ENCODE results near the gene BCL11A.

BCL11A gene

DNA sequence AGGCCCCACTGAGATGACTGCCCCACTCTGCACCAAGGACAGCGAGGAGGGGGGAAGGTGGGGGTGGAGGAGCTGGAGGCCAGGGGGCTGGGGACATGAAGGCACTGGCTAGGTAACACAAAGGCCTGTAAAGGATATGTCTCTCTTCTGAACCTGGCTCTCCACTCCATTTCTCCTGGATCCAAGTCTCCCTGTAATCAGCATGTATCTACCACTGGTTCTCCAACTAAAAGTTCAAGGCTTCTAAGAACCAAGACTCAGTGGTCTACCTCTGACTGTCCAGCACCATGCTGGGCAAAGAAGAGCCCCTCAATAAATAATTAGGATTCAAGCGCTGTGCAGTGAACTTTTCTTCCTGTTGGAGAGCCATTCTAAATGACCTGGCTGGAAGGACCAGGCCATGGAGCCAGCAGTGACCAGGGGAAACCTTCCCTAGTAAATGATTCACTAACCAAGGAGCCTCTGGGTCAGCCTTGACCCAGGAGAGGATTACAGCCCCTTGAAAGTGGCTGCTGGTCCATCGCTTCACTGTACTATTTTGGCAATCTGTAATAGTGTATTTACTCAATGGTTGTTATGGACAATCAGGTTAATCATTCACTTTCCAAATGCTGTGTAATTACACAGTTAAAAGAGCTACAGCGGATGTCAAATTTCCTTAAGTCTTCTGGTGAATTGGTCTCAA lies 73.2 kb downstream of the BCL11A start:
- no peak for DNase-seq

DNA sequence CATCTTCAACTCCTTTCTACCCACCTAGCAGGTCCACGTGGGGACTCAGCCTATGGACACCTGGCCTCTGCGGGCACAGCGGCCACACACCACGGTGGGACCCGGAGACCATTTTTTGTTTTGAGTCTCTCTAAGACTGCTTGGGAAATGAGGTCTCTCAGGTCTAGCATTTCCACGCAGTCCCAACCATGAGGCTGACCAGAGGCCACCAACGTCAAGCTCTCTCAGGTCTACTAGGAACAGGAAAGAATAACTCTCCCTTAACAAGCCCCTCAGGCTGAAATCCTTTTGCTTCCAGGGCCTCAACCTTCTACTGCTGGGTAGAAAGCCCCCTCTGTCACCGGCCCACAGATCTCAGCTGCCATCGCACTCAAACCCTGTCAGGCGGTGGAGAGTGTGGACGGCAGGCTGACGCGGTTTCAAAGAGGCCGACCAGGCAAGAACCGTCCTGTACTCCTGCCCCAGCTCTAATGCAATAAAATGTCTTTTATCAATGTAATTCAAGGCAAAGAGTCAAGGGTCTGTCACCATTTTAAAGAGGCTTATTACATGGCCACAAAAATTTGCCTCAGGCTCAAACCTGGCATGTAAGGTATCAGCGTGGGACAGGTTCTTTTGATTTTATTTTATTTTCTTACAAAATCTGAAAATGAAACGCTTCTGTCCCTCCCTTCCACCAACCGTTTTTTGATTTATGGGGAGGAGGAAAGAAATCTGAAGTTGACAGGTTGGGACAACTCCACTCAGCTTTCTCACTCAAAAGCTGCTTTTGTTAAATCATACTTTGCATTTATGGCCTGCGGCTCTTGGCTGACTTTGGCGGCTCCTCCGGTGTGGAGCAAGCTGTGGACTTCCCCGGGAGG lies 74.0 kb downstream of the BCL11A start:
- DNase-seq, result no peak

DNA sequence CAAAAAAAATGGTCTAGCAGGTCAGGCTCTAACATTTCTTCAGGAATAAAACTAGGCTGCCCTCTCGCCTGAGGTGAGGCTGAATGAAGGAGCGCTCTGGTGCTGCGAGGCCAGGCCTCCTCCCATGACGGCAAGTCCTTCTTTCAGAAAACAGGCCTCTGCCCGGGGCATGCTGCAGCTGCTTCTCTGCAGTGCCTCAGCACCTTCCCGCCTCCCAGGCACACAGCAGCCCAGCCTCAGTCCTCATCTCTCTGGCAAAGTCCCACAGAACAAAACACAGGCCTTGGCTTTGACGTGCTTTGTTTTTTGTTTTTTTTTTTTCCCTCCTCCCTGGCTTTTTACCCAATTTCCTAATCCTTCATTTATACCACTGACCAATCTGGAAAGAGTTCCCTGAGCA lies 74.8 kb downstream of the BCL11A start:
- DNase-seq, result no peak

DNA sequence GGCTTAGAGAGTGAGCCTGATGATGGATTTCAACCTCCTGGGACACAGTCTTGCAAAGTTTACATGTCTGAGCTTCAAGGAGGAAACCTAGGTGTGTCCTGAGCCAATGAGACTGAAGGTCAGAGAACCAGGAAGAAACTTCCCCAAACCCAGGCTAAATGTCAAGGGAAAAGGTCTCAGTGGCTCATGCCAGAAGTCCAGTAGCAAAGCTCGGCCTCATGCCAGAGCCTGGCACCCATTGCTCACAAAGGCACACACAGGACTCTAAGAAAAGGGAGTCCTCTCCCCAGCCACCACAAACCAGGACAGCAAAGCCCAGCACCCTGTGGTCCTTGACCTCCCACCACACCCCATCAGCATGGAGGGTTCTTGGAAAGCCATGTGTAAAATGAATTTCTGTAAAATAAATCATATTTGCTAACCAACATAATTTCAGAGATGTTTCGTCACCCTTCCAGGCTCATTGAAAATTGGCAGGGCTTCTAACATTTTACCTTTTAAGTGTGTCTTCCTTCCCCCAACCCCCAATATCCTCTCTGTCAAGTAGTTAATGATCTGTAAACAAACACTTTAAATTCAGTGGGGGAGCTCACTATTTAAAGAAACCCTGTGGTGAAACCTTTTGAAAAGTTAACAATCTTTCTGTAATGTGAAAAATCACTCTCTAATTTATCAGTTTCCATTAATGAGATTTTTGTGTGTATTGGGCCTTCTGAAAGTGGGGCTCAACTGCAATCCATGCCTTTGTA lies 77.1 kb downstream of the BCL11A start:
- no peak for DNase-seq

DNA sequence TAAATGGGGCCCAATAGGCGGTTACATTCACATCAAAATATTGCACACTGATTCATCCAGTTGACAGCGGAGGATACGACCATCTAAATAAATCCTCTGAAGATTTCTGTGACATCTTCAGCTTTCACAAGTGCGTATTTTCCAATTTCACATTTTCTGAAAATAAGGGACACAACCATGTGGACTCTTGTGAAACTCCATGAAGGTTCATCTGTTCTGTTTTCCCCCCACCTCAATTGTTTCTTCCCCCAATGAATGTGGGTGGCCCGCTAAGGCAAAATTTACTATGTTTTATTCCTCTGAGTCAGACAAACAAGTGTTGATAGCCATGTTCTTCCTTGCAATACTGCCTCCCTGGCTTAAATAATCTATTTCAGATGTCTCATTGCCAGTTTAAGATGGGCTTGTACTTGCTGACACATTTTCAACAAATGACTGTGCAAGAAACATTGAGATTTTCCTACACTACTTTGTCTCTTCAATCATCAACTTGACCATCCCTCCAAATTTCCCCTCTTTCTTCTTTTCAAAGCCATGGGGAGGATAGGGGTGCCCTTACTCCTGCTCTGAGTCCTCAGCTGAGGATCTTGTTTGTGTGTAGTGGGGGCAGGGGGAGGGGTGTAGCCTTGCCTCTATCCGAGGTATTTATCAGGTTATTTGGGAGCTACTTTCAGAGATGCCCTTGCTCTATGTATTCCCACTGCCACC lies 78.2 kb downstream of the BCL11A start:
- no peak for DNase-seq

DNA sequence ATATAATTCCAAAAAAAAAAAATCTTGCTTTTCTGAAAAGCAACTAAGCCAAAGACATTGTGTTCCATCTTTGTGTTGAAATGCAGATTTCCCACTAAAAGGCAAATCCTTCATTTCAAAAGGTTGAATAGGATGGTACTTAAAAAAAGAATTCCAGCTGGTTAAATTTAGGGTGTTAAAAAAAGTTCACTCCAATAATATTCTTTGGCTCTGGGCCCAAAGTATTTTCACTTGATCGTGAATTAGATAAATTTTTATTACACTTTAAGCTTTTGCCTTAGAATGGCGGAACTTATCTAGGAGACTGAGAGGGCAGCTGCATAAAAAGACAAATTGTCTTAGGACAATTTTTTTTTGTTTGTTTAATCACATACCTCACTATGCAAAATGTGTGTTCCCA lies 79.2 kb downstream of the BCL11A start:
- no peak for DNase-seq

DNA sequence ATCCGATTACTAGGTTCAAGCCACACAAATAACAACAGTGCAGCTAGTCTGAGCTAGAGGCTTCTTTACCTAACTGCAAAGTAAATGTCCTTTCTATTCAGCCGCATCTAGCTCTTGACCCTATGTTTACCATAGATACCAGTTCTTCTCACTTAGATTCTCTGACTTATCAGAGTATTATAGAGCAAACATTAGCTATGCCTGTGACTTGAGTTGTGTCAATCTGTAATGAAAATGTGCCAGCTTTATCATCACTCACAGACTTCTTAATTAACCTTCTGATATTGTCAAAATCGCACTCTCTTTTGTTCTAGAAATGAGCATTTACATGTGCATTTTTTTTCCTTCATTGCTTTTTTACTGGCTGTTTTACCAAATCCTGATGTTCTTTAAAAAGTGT lies 79.9 kb downstream of the BCL11A start:
- DNase-seq, result no peak

DNA sequence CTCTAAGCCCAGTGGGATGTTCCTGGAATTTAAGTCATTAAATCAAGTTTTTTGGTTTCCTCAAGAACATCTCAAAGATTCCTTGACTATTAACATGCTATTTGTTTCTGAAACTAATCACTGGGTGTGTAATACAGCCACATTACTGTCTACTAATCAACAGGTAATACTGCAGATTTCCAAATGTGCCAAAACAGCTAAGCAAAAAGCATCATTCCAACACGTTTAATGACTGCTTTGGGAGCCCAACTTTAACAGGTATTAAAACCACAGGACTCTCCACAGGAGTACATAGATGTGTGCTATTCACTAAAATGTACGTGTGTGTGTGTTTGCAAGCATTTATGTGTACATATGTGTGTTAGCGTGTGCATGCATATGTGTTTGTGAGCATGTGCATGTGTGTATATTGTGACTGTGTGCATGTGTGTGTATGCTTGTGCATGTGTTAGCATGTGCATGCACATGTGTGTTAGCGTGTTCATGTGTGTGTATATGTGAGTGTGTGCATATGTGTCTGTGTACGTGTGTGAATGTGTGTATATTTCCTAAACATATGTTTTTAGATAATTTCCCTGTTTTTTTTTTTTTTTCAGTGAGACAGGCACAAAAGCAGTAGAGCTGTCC lies 80.7 kb downstream of the BCL11A start:
- no peak for DNase-seq

DNA sequence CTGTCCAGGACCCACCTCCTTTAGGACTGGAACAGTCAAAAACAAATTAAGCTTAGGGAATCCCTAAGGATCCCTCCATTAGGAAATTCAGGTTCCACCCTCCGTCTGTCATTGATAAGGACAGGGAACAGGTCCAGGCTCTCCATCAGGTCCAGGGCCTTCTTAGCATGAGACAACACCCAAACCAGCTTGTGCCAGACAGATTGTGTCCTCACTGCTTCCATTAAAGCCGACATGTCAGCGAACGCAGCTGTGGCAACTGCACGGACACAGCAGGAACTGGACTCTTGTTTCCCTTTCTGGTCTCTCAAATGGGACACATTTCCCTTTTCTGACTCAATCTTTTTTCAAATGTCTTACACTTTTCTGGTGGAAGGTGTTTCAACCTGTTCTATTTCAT lies 81.4 kb downstream of the BCL11A start:
- DNase-seq, result no peak

DNA sequence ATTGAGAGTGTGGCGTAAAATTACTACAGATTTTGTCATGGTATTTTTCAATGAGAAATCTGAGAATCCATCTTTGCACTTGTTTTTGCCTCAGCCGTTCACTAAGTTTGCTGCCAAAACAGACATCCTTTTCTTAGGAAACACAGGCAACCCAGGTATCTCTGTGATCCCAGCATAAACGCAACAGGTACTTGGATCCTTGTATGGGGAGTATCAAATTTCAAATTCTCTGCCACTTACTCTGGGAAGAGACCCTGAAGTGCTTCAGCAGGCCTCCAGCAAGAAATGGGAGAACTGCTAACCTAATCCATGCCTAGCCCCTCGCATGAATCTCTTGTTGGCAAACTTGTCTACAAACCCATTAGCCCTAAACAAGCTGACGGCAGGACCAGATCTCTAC lies 83.1 kb downstream of the BCL11A start:
- DNase-seq, result no peak

DNA sequence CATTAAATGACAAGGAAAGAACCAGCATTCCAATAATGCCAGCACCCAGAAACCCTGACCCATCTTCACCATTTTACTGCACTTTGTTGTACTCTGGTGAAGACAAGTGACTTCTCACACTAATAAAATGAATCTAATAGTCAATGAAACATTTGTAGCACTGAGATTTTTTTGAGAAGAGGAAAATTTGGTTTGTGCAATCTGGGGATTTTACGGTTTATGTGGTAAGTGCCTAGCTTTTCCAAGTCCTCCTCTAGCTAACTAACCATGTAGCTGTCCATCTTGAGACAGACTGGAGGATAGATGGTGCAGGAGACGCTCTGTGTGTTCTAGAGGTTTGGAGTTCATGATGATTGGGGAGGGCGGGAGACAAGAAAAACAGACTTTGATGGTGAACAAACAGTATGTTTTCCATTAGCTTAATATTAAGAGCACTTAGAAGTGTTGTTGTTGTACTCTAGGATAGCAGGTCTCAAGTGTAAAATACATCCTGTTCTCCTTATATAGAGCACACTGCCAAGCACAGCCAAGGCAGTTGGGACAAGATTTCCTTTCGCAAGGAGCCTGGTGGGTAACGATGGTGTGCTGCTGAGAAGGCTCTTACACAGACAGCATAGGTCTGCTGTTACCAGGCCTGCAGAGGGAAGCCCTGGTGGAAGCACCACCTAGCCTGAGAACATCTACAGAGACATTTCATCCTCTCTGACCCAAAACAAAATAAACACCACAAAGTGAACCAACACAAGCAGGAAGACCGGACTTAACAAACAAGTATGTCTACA lies 83.7 kb downstream of the BCL11A start:
- no peak for DNase-seq

DNA sequence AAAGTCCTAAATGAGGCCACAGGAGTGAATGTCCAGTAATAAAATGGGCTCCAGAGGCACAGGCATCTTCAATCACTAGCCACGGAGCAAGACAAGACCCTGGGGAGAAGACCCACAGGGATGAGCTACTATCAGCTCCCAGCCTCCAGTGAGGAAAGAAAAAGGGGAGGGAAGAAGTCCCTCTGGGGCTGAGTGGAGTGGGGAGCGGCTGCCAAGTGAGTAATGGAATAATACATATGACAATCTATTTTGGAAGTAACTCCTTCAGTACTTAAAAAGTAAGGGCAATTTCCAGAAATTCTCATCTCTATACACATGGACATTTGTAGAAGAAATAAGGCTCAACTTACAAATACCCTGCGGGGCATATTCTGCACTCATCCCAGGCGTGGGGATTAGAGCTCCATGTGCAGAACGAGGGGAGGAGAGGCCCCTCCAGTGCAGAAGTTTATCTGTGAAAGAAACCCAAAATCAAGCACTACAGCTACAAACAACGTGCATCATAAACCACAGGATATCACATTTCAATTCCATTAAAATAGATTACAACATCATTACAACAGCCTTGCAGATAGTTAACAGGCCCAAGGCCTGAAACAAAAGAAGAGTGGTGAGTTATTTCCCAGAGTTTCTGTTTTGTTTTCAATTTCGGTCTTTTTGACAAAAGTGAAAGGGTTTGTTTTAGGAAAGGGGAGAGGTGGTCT lies 84.9 kb downstream of the BCL11A start:
- DNase-seq, result no peak

DNA sequence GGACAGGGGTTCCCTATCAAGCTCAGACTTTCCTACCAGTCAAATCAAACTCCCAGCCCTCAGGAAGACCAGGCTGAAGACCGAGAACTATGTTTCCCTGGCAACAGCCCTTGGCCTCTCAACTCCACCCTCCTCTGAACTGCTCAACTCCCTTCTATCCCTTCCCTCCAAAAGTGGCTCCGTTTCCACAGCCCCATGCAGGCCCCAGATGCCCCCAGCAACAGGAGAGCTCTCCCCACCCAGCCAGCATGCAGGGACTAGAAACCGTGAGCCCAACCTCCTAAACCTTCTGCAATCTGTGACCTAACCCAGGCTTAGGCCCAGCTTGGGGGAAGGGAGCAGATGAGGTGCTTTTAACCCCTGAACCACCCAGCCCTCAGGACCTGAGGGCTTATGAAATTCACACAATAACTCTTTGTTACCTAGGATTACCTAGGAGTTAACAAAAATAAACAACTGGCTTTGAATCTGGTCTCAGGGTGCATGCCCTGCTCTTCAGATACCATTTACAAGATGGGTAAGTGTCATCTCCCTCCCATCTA lies 87.2 kb downstream of the BCL11A start:
- no peak for DNase-seq

DNA sequence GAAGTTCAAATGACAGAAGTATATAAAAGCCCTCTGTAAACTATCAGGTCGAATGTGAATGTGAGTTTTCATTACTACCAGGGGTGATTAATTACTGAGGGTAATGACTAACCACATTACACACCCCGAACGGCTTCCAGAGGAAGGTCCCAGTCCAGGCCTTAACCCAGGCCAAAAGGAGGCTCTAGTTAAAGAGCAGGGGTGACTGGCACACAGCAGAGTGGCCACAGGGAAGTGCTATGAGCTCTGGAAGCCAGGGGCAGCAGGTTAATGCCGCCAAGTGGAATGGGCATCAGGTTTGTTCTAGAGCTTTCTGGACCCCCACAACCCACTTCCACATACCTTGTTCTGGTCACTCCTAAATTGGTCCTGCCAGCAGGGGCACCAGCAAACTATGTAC lies 87.7 kb downstream of the BCL11A start:
- no peak for DNase-seq

DNA sequence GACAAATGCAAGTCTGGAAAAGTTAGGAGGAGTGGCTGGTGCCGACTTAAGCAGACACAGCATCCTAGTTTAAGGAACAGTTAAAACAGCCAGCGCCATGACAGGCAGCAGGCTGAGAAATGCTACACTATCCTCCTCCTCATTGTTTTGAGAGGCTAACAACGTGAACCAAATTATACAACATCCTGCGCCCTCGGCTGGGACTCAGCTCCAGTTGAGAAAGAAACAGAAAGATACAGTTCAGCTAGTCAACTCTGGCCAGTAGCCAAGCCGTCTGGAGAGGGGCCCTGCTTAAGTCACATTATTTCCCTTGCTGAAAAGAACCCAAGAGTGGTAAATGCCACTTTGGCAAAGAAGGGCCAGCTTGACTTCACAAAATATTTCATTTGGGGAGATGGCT lies 90.2 kb downstream of the BCL11A start:
- DNase-seq, result no peak

DNA sequence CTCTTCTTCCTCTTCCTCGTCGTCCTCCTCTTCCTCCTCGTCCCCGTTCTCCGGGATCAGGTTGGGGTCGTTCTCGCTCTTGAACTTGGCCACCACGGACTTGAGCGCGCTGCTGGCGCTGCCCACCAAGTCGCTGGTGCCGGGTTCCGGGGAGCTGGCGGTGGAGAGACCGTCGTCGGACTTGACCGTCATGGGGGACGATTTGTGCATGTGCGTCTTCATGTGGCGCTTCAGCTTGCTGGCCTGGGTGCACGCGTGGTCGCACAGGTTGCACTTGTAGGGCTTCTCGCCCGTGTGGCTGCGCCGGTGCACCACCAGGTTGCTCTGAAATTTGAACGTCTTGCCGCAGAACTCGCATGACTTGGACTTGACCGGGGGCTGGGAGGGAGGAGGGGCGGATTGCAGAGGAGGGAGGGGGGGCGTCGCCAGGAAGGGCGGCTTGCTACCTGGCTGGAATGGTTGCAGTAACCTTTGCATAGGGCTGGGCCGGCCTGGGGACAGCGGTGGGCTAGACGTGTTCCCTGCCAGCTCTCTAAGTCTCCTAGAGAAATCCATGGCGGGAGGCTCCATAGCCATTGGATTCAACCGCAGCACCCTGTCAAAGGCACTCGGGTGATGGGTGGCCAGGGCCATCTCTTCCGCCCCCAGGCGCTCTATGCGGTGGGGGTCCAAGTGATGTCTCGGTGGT lies 91.9 kb downstream of the BCL11A start:
- DNase-seq, result no peak

DNA sequence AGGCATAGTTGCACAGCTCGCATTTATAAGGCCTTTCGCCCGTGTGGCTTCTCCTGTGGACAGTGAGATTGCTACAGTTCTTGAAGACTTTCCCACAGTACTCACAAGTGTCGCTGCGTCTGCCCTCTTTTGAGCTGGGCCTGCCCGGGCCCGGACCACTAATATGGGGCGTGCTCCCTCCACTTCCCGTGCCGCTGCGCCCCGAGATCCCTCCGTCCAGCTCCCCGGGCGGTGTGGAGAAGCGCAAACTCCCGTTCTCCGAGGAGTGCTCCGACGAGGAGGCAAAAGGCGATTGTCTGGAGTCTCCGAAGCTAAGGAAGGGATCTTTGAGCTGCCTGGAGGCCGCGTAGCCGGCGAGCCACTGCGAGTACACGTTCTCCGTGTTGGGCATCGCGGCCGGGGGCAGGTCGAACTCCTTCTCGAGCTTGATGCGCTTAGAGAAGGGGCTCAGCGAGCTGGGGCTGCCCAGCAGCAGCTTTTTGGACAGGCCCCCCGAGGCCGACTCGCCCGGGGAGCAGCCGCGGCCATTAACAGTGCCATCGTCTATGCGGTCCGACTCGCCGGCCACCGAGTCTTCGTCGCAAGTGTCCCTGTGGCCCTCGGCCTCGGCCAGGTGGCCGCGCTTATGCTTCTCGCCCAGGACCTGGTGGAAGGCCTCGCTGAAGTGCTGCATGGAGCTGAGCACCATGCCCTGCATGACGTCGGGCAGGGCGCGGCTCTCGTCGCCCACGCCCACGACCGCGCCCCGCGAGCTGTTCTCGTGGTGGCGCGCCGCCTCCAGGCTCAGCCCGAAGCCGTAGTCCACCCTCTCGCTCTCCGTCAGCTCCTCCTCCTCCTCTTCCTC lies 92.7 kb downstream of the BCL11A start:
- DNase-seq, result no peak

DNA sequence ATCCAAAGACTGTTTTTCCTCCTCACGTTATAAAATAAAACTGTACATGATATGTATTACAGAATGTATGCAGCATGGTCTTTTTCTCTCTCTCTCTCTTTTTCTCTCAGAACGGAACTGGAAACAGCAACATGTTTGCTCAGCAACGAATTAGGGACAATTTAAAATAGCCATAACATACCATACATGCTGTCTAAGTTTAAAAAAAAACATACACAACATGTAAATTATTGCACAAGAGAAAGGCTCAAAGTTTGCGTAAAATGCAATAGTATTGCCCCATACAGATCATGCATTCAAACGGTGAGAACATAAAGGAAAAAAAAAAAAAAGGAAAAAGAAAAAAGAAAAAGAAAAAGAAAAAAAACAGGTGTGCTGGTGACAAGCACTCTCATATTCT lies 93.6 kb downstream of the BCL11A start:
- DNase-seq, result no peak

DNA sequence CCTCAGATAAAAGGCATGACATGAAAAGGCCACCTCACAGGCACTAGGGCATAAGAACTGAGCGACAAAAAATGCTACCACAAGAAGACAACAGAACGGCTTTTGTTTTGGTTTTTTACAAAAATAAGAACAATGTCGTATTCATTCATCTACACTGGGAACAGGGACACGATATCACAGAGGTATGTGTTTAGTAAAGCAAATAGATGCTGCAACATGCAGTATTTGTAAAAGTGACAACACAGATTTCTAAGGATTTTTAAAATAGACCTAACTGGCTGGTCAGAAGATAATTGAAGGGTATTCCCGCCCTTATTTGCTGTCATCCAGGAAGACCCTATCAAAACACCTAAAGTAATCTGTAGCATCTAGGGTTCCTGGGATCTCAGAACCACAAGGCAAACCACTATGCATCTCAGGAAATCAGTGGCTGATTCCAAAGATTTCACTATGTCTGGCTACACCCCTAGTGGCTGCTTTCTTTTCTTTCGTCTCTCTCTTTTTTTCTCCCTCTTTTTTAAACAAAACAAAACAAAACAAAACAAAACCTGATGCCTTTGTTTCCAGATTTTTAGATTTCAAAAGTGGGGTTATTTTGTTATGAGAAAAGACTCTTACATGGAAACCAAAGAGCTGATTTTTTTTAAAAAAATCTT lies 97.2 kb downstream of the BCL11A start:
- DNase-seq, result no peak

Measured in effector CD4-positive, alpha-beta T cell (primary cell).